Measurements from ENCODE around the gene CEL. TPM values are rescaled to one million over a fixed set of nuclear protein-coding genes. Genes with fewer than 3 reads are reported as not detected.

Gene CEL
- 0.40 to 0.69 TPM (median 0.51 TPM) in 5 replicates for total RNA-seq (2022; extraction: Qiagen RNA extraction)

DNA sequence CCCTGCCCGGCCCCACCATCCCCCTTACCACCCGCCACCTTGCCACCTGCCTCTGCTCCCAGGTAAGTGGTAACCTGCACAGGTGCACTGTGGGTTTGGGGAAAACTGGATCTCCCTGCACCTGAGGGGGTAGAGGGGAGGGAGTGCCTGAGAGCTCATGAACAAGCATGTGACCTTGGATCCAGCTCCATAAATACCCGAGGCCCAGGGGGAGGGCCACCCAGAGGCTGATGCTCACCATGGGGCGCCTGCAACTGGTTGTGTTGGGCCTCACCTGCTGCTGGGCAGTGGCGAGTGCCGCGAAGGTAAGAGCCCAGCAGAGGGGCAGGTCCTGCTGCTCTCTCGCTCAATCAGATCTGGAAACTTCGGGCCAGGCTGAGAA lies at the start of gene CEL:
Gene CEL, plus strand, starts transcription at position 218 of the 382 bp plus-strand sequence. Its CDS starts 22 bp downstream, at position 240.

DNA sequence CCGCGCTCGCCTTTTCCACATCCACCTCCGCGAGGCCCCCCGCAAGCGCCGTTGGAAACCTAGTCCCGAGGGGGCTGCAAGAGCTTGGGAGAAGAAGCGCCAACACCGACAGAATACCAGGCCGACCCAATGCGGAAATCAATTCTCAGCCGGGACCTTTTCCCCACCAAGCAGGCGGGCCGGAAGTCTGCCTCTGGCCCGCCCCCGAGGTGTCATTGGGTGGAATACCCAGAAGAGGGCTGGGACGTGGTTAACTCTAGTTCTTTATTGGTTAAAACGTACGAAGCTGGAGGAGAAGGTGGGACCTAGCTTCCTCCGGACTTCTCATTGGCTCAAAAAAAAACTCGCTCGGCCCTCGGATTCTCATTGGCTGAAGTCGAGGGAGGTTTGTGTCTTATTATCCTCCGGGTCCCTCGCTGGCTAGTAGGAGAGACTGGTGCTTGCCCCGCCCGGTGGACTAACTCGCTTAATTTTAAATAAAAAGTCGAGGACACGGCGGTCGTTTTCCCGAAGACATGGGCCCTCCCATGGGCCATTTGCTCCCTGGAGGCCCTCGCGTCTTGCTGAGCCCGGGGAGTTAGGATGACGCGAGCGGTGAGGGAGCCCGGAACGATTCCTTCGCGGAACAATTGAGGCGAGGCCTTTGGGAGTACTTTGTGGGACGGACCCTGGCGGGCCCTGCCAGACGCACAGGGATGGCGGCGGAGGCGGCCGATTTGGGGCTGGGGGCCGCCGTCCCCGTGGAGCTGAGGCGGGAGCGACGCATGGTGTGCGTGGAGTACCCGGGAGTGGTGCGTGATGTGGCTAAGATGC lies 31.3 kb upstream of the CEL start, which contains the start of gene GTF3C5:
Gene GTF3C5, plus strand, starts transcription at position 681 of the 813 bp plus-strand sequence. Its CDS starts 15 bp downstream, at position 696.

Other genes with a start within 250 kb of the CEL start
- 0.83 to 1.3 TPM (median 1.2 TPM) in 5 replicates for gene AK8, start 183.7 kb upstream of the CEL start, total RNA-seq (2022; extraction: Qiagen RNA extraction)
- 3.8 to 6.1 TPM (median 5.2 TPM) in 5 replicates for gene SPACA9, start 183.1 kb upstream of the CEL start, total RNA-seq (2022; extraction: Qiagen RNA extraction)
- gene TSC1, start 117.4 kb upstream of the CEL start, total RNA-seq (2022; extraction: Qiagen RNA extraction) = 14.9 to 18.6 TPM (median 15.6 TPM) in 5 replicates
- 0.07 to 0.20 TPM (median 0.10 TPM) in 5 replicates for gene GFI1B, start 83.3 kb upstream of the CEL start, total RNA-seq (2022; extraction: Qiagen RNA extraction)
- gene GTF3C5, start 31.0 kb upstream of the CEL start, total RNA-seq (2022; extraction: Qiagen RNA extraction) = 60.6 to 65.1 TPM (median 64.8 TPM) in 5 replicates
- 23.7 to 27.9 TPM (median 25.9 TPM) in 5 replicates for gene RALGDS, start 59.3 kb downstream of the CEL start, total RNA-seq (2022; extraction: Qiagen RNA extraction)
- gene GBGT1, start 101.9 kb downstream of the CEL start, total RNA-seq (2022; extraction: Qiagen RNA extraction) = 1.5 to 2.5 TPM (median 1.7 TPM) in 5 replicates
- gene OBP2B, start 147.3 kb downstream of the CEL start, total RNA-seq (2022; extraction: Qiagen RNA extraction) = not detected in 5 replicates
- not detected in 5 replicates for gene ABO, start 213.2 kb downstream of the CEL start, total RNA-seq (2022; extraction: Qiagen RNA extraction)